Stomach (tissue), 9 donors: ENCODE data around the gene SPTBN2. TPM values are rescaled to one million over a fixed set of nuclear protein-coding genes. Genes with fewer than 3 reads are reported as not detected.

Source experiments
- DNase-seq, 2 donors: peaks; one replicate each; pipeline versions ENCODE4 v3.0.0 to v3.0.0-alpha.2; 2013 to 2019
- H3K27ac ChIP-seq, 5 donors: fragments of 200-600 bp in 4 of 5; sonication (generic) in 4 of 5; one replicate each; pipeline ENCODE4 v1.5.1; 2013 to 2019; ENCODE audit warnings: mild to moderate bottlenecking in 1 of 5, moderate library complexity in 1 of 5
- H3K27me3 ChIP-seq, 3 donors: fragments of 200-600 bp; sonication (generic); one replicate each; pipeline ENCODE4 v1.5.1; 2017 to 2019; ENCODE audit warnings: mixed run types in 1 of 3
- H3K36me3 ChIP-seq, 4 donors: fragments of 200-600 bp; sonication (generic); 1 replicate in 3 of 4; 2 replicates in 1 of 4; pipeline ENCODE4 v1.5.1; 2016 to 2019
- H3K4me1 ChIP-seq, 4 donors: fragments of 200-600 bp; sonication (generic); one replicate each; pipeline ENCODE4 v1.5.1; 2016 to 2019
- H3K4me3 ChIP-seq, 4 donors: fragments of 200-600 bp; sonication (generic) in 3 of 4; one replicate each; pipeline ENCODE4 v1.5.1; 2016 to 2019; ENCODE audit warnings: mild to moderate bottlenecking in 1 of 4
- H3K9me3 ChIP-seq, 4 donors: fragments of 200-600 bp; sonication (generic); one replicate each; pipeline ENCODE4 v1.5.1; 2016 to 2019
- CTCF ChIP-seq, 7 experiments: fragments of 450-650 bp in 4 of 7; fragments of 200-600 bp in 3 of 7; sonication (generic) in 3 of 7; IDR thresholded peaks; one replicate each; pipeline ENCODE4 v1.5.1; 2016 to 2019; ENCODE audit warnings: antibody characterized with exemption in 7 of 7, control low read depth in 2 of 7, mild to moderate bottlenecking in 1 of 7
- EP300 ChIP-seq: sonication (generic); formaldehyde crosslinking; IDR thresholded peaks from one replicate; pipeline ENCODE4 v1.6.1; 2017; ENCODE audit warnings: antibody characterized with exemption
- POLR2A ChIP-seq, 4 donors: fragments of 450-650 bp; IDR thresholded peaks; one replicate each; pipeline ENCODE4 v1.6.1; 2016; ENCODE audit warnings: antibody characterized with exemption in 4 of 4, control low read depth in 2 of 4, mild to moderate bottlenecking in 1 of 4, moderate library complexity in 1 of 4
- POLR2AphosphoS5 ChIP-seq, 3 donors: sonication (generic); formaldehyde crosslinking; IDR thresholded peaks; one replicate each; pipeline ENCODE4 v1.6.1; 2016; ENCODE audit warnings: antibody characterized with exemption in 3 of 3
- WGBS, 5 donors: extraction: QIAGEN DNeasy Blood & Tissue Kit in 3 of 5; methylation state at CpG; one replicate each; pipeline versions ENCODE4 v1.1.5 to v1.1.7; 2013 to 2018; 5-methylcytosine and 5-hydroxymethylcytosine counted together
- intact Hi-C: fragments of 100-400 bp; cut with DNase I; formaldehyde crosslinking; loops from one replicate; pipeline ENCODE4 v1.15.1; 2023; ENCODE audit warnings: low total_unique reads
- polyA plus RNA-seq, 3 donors: library from polyadenylated mRNA; stranded (reverse); fragments of 200-250 nt; gene quantifications; one replicate each; pipeline ENCODE4 v1.2.3, GENCODE V29; 2013
- total RNA-seq, 5 donors: library from RNA; depleted of rRNA; stranded (reverse); fragments of >200 nt; gene quantifications; one replicate each; pipeline versions ENCODE4 v1.1.0 to v1.2.3, GENCODE V29; 2014 to 2016
- donor health status: healthy with polysubstance abuse.
- donor health status: Bipolar disorder and iron deficiency.
- donor health status: healthy.

The SPTBN2 gene
- total and polyA plus RNA-seq, 8 donors: 2.4 to 134 (median 10.4) TPM

- TF ChIP-seq POLR2A (IDR thresholded peaks at IDR 0.05): no peak
- TF ChIP-seq POLR2AphosphoS5 (IDR thresholded peaks at IDR 0.05): no peak
- no peak for TF ChIP-seq EP300
- TF ChIP-seq CTCF (IDR thresholded peaks at IDR 0.05): no peak
- intact Hi-C loops: no loop called here
- H3K4me3 ChIP-seq: no peak overlapping the region
- H3K27me3 ChIP-seq: no peaks in the 10 kb centered on the region
- H3K27ac ChIP-seq: no peak overlapping the region
- no peaks in the 10 kb centered on the region for H3K9me3 ChIP-seq
- 89 to 94% (median 92%) methylated on average over 2 of the region's 2 CpGs for WGBS, 5 donors
- no peaks in the 10 kb centered on the region for H3K4me1 ChIP-seq
- peaks cover 0 to 14% (median 11%) of the 10 kb centered on the region in 4 donors for H3K36me3 ChIP-seq
- DNase-seq: no peak
Observed at GRCh38 chr11:66766681-66767080, 37.7 kb upstream of the SPTBN2 start.

- H3K27ac ChIP-seq: no peak overlapping the region
- H3K9me3 ChIP-seq: no peaks in the 10 kb centered on the region
- TF ChIP-seq POLR2AphosphoS5 (IDR thresholded peaks at IDR 0.05) (no peak), EP300 (no peak), CTCF (IDR thresholded peaks at IDR 0.05) (no peak), POLR2A (IDR thresholded peaks at IDR 0.05) (no peak)
- H3K4me3 ChIP-seq: no peak overlapping the region
- H3K36me3 ChIP-seq: peaks cover 0 to 15% (median 12%) of the 10 kb centered on the region in 4 donors
- no peak for DNase-seq
- intact Hi-C loops: no loop called here
- 88 to 97% (median 96%) methylated on average over 24 to 27 of the region's 27 CpGs for WGBS, 5 donors
- no peaks in the 10 kb centered on the region for H3K4me1 ChIP-seq
- no peaks in the 10 kb centered on the region for H3K27me3 ChIP-seq
Observed at GRCh38 chr11:66762088-66762487, 33.1 kb upstream of the SPTBN2 start.

- Histone ChIP-seq H3K9me3 (no peaks in the 10 kb centered on the region), H3K27me3 (no peaks in the 10 kb centered on the region), H3K27ac (no peak overlapping the region), H3K4me1 (no peaks in the 10 kb centered on the region), H3K36me3 (no peaks in the 10 kb centered on the region), H3K4me3 (no peak overlapping the region)
- no peak for TF ChIP-seq EP300
- TF ChIP-seq CTCF (IDR thresholded peaks at IDR 0.05): no peak
- TF ChIP-seq POLR2AphosphoS5 (IDR thresholded peaks at IDR 0.05): no peak
- TF ChIP-seq POLR2A (IDR thresholded peaks at IDR 0.05): no peak
- DNase-seq: no peak
- intact Hi-C loops: no loop called here
- 89 to 95% (median 93%) methylated on average over 4 of the region's 4 CpGs for WGBS, 5 donors
Observed at GRCh38 chr11:66752148-66752547, 23.1 kb upstream of the SPTBN2 start.

GRCh38 chr11:66749091-66749490, 20.1 kb upstream of the SPTBN2 start:
- intact Hi-C loops: no loop called here
- no peak overlapping the region for H3K27ac ChIP-seq

More at GRCh38 chr11:66749091-66749490, 20.1 kb upstream of the SPTBN2 start:
- peak in 1 of 2 donors; percentile 26 for DNase-seq
- 56 to 70% (median 66%) methylated on average over 2 of the region's 2 CpGs for WGBS, 5 donors
- H3K4me1 ChIP-seq: peaks cover 0 to 15% (median 10%) of the 10 kb centered on the region in 4 donors
- no peaks in the 10 kb centered on the region for H3K9me3 ChIP-seq
- TF ChIP-seq POLR2AphosphoS5 (IDR thresholded peaks at IDR 0.05) (no peak), CTCF (IDR thresholded peaks at IDR 0.05) (no peak), POLR2A (IDR thresholded peaks at IDR 0.05) (no peak), EP300 (no peak)
- no peak overlapping the region for H3K4me3 ChIP-seq
- no peaks in the 10 kb centered on the region for H3K36me3 ChIP-seq
- H3K27me3 ChIP-seq: no peaks in the 10 kb centered on the region
